ENCODE results near the gene HUWE1. TPM values are rescaled to one million over a fixed set of nuclear protein-coding genes. Genes with fewer than 3 reads are reported as not detected.

The HUWE1 gene, protein sequence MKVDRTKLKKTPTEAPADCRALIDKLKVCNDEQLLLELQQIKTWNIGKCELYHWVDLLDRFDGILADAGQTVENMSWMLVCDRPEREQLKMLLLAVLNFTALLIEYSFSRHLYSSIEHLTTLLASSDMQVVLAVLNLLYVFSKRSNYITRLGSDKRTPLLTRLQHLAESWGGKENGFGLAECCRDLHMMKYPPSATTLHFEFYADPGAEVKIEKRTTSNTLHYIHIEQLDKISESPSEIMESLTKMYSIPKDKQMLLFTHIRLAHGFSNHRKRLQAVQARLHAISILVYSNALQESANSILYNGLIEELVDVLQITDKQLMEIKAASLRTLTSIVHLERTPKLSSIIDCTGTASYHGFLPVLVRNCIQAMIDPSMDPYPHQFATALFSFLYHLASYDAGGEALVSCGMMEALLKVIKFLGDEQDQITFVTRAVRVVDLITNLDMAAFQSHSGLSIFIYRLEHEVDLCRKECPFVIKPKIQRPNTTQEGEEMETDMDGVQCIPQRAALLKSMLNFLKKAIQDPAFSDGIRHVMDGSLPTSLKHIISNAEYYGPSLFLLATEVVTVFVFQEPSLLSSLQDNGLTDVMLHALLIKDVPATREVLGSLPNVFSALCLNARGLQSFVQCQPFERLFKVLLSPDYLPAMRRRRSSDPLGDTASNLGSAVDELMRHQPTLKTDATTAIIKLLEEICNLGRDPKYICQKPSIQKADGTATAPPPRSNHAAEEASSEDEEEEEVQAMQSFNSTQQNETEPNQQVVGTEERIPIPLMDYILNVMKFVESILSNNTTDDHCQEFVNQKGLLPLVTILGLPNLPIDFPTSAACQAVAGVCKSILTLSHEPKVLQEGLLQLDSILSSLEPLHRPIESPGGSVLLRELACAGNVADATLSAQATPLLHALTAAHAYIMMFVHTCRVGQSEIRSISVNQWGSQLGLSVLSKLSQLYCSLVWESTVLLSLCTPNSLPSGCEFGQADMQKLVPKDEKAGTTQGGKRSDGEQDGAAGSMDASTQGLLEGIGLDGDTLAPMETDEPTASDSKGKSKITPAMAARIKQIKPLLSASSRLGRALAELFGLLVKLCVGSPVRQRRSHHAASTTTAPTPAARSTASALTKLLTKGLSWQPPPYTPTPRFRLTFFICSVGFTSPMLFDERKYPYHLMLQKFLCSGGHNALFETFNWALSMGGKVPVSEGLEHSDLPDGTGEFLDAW (N-terminal part only)
- total RNA-seq: 69.0 and 82.3 TPM in 2 replicates

DNA sequence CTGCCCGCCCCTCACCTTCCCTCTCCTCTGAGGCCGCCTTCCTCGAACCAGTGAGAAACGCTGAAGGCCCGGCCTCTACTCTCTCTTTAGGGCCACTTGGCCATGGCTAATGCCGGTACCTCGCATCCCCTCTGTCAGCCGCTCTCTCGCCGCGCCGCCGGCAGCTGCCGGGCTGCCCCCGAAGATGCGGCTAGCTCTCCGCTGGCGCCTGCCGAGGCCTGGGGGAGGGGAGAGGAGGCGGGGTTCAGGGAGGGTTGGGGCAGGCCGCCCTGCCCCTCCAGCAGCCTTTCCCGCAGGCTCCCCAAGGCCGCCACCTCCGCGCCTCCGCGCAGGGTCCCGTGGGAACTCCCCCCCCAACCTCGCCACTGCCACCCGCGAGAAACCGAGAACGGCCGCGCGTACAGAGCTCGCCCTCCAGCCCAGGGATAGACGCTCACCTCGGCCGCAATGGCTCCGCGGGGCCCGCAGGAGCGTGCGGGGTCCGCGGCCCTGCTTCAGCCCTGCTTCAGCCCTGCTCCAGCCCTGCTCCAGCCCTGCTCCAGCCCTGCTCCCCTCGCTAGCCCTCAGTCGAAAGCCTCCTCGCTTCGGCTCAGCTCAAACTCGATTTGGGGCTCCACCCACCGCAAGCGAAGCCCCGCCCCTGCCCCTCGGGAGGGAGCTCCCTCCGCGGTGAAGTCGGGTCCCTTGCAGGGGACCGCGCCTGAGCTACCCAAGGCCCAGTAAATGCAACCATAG is at the start of gene HUWE1:
Gene HUWE1, minus strand, starts transcription at position 569 of the 735 bp plus-strand sequence. CDS start 32,612 bp downstream, outside the sequence.

Data from smooth muscle cell of bladder (primary cell).